Mesendoderm (in vitro differentiated cells): ENCODE results near the gene ALDOC.

Experiments used
- DNase-seq: peaks from one replicate; pipeline ENCODE4 v3.0.0; 2013
- H2AK5ac ChIP-seq: 2 replicates; pipeline ENCODE4 v1.6.1; 2013; ENCODE audit warnings: low read length, inconsistent platforms
- H2BK120ac ChIP-seq: 2 replicates; pipeline ENCODE4 v1.6.1; 2013; ENCODE audit warnings: low read depth, mild to moderate bottlenecking, low read length, moderate library complexity, mixed read lengths
- H2BK15ac ChIP-seq: replicated peaks from 2 replicates; pipeline ENCODE4 v1.6.1; 2013; ENCODE audit warnings: low read depth, mild to moderate bottlenecking, moderate library complexity
- H2BK5ac ChIP-seq: 2 replicates; pipeline ENCODE4 v1.6.1; 2013; ENCODE audit warnings: low read length, inconsistent platforms
- H3K18ac ChIP-seq: 2 replicates; pipeline ENCODE4 v1.6.1; 2013; ENCODE audit warnings: mild to moderate bottlenecking, low read length, mixed read lengths
- H3K23ac ChIP-seq: one replicate; pipeline ENCODE4 v1.6.1; 2013; ENCODE audit warnings: low read length
- H3K27ac ChIP-seq: 2 replicates; pipeline ENCODE4 v1.5.1; 2013; ENCODE audit warnings: low read depth, mild to moderate bottlenecking, inconsistent platforms, low read length, moderate library complexity
- H3K27me3 ChIP-seq: 2 replicates; pipeline ENCODE4 v1.6.1; 2013; ENCODE audit warnings: low read length, control low read depth, mild to moderate bottlenecking, inconsistent platforms; ENCODE audit not compliant: insufficient read depth, poor library complexity
- H3K36me3 ChIP-seq: 2 replicates; pipeline ENCODE4 v1.6.1; 2013; ENCODE audit warnings: low read length, inconsistent platforms; ENCODE audit not compliant: control insufficient read depth, insufficient read depth
- H3K4ac ChIP-seq: one replicate; pipeline ENCODE4 v1.6.1; 2013; ENCODE audit warnings: low read depth, mild to moderate bottlenecking, low read length, moderate library complexity
- H3K4me1 ChIP-seq: 2 replicates; pipeline ENCODE4 v1.6.1; 2013; ENCODE audit warnings: low read depth, low read length, inconsistent platforms; ENCODE audit not compliant: control insufficient read depth
- H3K4me2 ChIP-seq: 2 replicates; pipeline ENCODE4 v1.6.1; 2013; ENCODE audit warnings: low read length
- H3K4me3 ChIP-seq: 2 replicates; pipeline ENCODE4 v1.5.1; 2013; ENCODE audit warnings: mild to moderate bottlenecking, low read length
- H3K56ac ChIP-seq: one replicate; pipeline ENCODE4 v1.6.1; 2013; ENCODE audit warnings: low read length
- H3K79me1 ChIP-seq: 2 replicates; pipeline ENCODE4 v1.6.1; 2013; ENCODE audit warnings: low read length, inconsistent platforms
- H3K79me2 ChIP-seq: 2 replicates; pipeline ENCODE4 v1.6.1; 2013; ENCODE audit warnings: mild to moderate bottlenecking, low read length; ENCODE audit not compliant: control insufficient read depth, insufficient read depth
- H3K9ac ChIP-seq: 2 replicates; pipeline ENCODE4 v1.6.1; 2013; ENCODE audit warnings: low read length, inconsistent platforms
- H4K5ac ChIP-seq: one replicate; pipeline ENCODE4 v1.6.1; 2013; ENCODE audit warnings: low read length
- H4K8ac ChIP-seq: one replicate; pipeline ENCODE4 v1.6.1; 2013; ENCODE audit warnings: low read depth, mild to moderate bottlenecking, control low read depth, low read length, moderate library complexity
- WGBS: extraction: QIAGEN DNeasy Blood & Tissue Kit; methylation state at CpG from one replicate; pipeline ENCODE4 v1.1.7; 2013; ENCODE audit warnings: low lambda C conversion rate, missing lambda C conversion rate; ENCODE audit not compliant: insufficient coverage; ENCODE audit errors: extremely low coverage; 5-methylcytosine and 5-hydroxymethylcytosine counted together

The ALDOC gene

DNA sequence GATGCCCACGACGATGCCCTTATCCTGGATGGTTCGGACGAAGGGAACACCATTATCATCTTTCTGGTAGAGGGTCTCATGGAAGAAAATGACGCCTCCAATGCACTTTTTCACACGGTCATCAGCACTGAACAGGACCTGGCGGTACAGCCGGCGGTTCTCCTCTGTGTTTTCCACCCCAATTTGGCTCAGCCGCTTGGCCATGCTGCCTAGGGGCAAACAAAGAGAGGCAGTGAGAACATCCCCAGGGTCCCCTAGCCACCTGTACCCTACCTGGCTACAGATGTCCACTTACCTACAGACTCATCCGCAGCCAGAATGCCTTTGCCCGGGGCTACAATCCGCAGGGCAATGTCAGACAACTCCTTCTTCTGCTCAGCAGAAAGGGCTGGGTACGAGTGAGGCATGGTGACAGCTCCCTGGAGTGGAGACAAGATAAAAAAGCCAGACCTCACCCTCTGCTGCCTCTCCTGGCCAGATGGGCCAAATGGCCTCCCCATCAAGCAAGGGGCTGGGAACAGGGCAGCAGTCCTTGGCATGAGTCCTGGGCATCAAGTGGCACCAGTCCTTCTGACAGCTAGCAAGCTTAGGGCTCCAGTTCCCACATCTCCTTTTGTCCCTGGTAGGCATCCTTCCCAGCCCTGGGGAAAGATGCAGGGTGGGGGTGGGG, 1.4 kb downstream of the ALDOC start:
- H4K8ac ChIP-seq: no peak overlapping the region
- DNase-seq: peak; percentile 42

GRCh38 chr17:28574526-28574925, 2.2 kb downstream of the ALDOC start:
- no peak overlapping the region for H2AK5ac ChIP-seq
- H3K18ac ChIP-seq: no peak overlapping the region
- no peak overlapping the region for H2BK120ac ChIP-seq
- no peak overlapping the region for H3K4ac ChIP-seq
- peaks cover 8% of the 10 kb centered on the region for H3K4me1 ChIP-seq
- peaks cover 13% of the 10 kb centered on the region for H3K36me3 ChIP-seq
- H3K27ac ChIP-seq: no peak overlapping the region
- no peak overlapping the region for H2BK5ac ChIP-seq
- H3K79me1 ChIP-seq: peaks cover under 1% of the 10 kb centered on the region
- H3K4me2 ChIP-seq: no peak overlapping the region
- H3K4me3 ChIP-seq: no peak overlapping the region
- H4K8ac ChIP-seq: no peak overlapping the region
- no peak overlapping the region for H3K9ac ChIP-seq
- no peaks in the 10 kb centered on the region for H3K27me3 ChIP-seq
- no CpG with 5 or more reads among the region's 7 CpGs for WGBS
- DNase-seq: no peak
- H3K79me2 ChIP-seq: peaks cover under 1% of the 10 kb centered on the region
- H3K56ac ChIP-seq: no peak overlapping the region
- H3K23ac ChIP-seq: no peak overlapping the region
- H2BK15ac ChIP-seq: no peak overlapping the region
- no peak overlapping the region for H4K5ac ChIP-seq

More for the DNA sequence above, 1.4 kb downstream of the ALDOC start:
- no peak overlapping the region for H3K4me3 ChIP-seq
- no peak overlapping the region for H2BK120ac ChIP-seq
- H3K9ac ChIP-seq: no peak overlapping the region
- no peak overlapping the region for H3K23ac ChIP-seq
- no peaks in the 10 kb centered on the region for H3K79me1 ChIP-seq
- H3K18ac ChIP-seq: no peak overlapping the region
- H4K5ac ChIP-seq: no peak overlapping the region
- H2AK5ac ChIP-seq: no peak overlapping the region
- H3K4me2 ChIP-seq: no peak overlapping the region
- WGBS: no CpG with 5 or more reads among the region's 14 CpGs
- H3K4ac ChIP-seq: no peak overlapping the region
- H3K36me3 ChIP-seq: peaks cover 15% of the 10 kb centered on the region
- no peak overlapping the region for H2BK15ac ChIP-seq
- no peaks in the 10 kb centered on the region for H3K79me2 ChIP-seq
- H3K4me1 ChIP-seq: peaks cover 8% of the 10 kb centered on the region
- no peak overlapping the region for H3K56ac ChIP-seq
- H3K27me3 ChIP-seq: no peaks in the 10 kb centered on the region
- H3K27ac ChIP-seq: no peak overlapping the region
- H2BK5ac ChIP-seq: no peak overlapping the region

DNA sequence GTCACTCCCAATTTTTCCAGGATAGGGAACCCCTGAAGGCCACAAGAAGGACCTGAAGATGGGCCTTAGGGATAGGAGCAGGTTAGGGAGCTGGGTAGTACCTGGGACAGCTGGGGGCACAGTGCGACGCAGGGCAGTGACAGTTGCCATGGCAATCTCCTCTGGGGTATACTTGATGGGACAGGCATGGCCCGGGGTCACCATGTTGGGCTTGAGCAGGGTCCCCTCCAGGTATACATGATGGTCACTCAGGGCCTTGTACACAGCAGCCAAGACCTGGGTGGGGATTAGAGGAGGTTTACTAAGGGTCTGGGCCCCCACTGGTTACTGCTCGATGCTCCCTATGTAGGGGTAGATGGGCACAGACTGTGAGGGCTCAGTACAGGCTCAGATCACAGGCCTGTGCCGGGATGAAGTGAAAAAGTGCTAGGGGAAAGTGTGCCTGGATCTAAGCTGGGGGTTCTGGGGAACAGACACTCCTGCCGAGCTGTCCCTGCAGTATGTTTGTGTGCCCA, 2.7 kb downstream of the ALDOC start:
- H3K4me3 ChIP-seq: no peak overlapping the region
- no peak overlapping the region for H3K4ac ChIP-seq
- H3K79me2 ChIP-seq: peaks cover 2% of the 10 kb centered on the region
- H3K27ac ChIP-seq: no peak overlapping the region
- H4K5ac ChIP-seq: no peak overlapping the region
- no CpG with 5 or more reads among the region's 6 CpGs for WGBS
- no peak overlapping the region for H2BK120ac ChIP-seq
- no peak for DNase-seq
- H3K79me1 ChIP-seq: peaks cover 2% of the 10 kb centered on the region
- H3K23ac ChIP-seq: no peak overlapping the region
- H2BK5ac ChIP-seq: no peak overlapping the region
- H4K8ac ChIP-seq: no peak overlapping the region
- no peak overlapping the region for H3K9ac ChIP-seq
- no peaks in the 10 kb centered on the region for H3K27me3 ChIP-seq
- H2AK5ac ChIP-seq: no peak overlapping the region
- H3K18ac ChIP-seq: no peak overlapping the region
- H3K4me2 ChIP-seq: no peak overlapping the region
- H2BK15ac ChIP-seq: no peak overlapping the region
- H3K36me3 ChIP-seq: peaks cover 9% of the 10 kb centered on the region
- no peak overlapping the region for H3K56ac ChIP-seq
- peaks cover 8% of the 10 kb centered on the region for H3K4me1 ChIP-seq

- no peak overlapping the region for H3K23ac ChIP-seq
- no peak overlapping the region for H3K9ac ChIP-seq
- H3K27me3 ChIP-seq: no peaks in the 10 kb centered on the region
- peaks cover 8% of the 10 kb centered on the region for H3K4me1 ChIP-seq
- no peak overlapping the region for H2BK120ac ChIP-seq
- no peak overlapping the region for H3K18ac ChIP-seq
- H2BK5ac ChIP-seq: no peak overlapping the region
- peaks cover 5% of the 10 kb centered on the region for H3K36me3 ChIP-seq
- H2AK5ac ChIP-seq: no peak overlapping the region
- peaks cover 2% of the 10 kb centered on the region for H3K79me2 ChIP-seq
- no peak overlapping the region for H3K27ac ChIP-seq
- H3K4ac ChIP-seq: no peak overlapping the region
- no peak overlapping the region for H3K4me3 ChIP-seq
- no peak overlapping the region for H4K8ac ChIP-seq
- H3K4me2 ChIP-seq: no peak overlapping the region
- H3K56ac ChIP-seq: no peak overlapping the region
- WGBS: no CpG with 5 or more reads among the region's 9 CpGs
- H2BK15ac ChIP-seq: no peak overlapping the region
- no peak overlapping the region for H4K5ac ChIP-seq
- H3K79me1 ChIP-seq: peaks cover 2% of the 10 kb centered on the region
- no peak for DNase-seq
These were observed 3.2 kb downstream of the ALDOC start for GRCh38 chr17:28573521-28573920.

DNA sequence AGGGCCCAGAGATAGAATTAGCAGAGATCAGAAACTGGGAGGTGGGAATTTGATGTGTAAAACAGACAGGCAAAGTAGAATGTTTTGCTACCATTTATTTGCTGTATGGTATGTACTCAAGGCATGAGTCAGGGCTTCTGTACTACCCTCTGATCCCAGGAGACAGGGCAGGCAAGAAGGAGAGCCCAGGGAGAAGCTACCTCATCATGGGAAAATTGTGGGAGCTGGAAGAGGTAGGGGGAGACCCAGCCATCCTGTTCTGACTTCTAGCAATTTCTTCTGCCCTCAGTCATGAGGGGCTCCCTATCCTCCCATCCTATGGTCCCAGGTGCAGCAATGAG, 3.7 kb downstream of the ALDOC start:
- H3K4ac ChIP-seq: no peak overlapping the region
- no peak overlapping the region for H2BK120ac ChIP-seq
- H4K8ac ChIP-seq: no peak overlapping the region
- no peak overlapping the region for H3K9ac ChIP-seq
- H3K4me1 ChIP-seq: peaks cover 8% of the 10 kb centered on the region
- H2BK5ac ChIP-seq: no peak overlapping the region
- H4K5ac ChIP-seq: no peak overlapping the region
- no peak overlapping the region for H3K56ac ChIP-seq
- H3K79me2 ChIP-seq: peaks cover 2% of the 10 kb centered on the region
- no peak overlapping the region for H2AK5ac ChIP-seq
- H3K36me3 ChIP-seq: peaks cover 1% of the 10 kb centered on the region
- no peak overlapping the region for H3K18ac ChIP-seq
- H3K27ac ChIP-seq: no peak overlapping the region
- no peak overlapping the region for H3K4me3 ChIP-seq
- no peak overlapping the region for H3K23ac ChIP-seq
- DNase-seq: no peak
- H3K27me3 ChIP-seq: no peaks in the 10 kb centered on the region
- peaks cover 2% of the 10 kb centered on the region for H3K79me1 ChIP-seq
- no peak overlapping the region for H3K4me2 ChIP-seq
- no peak overlapping the region for H2BK15ac ChIP-seq
